T-helper 1 cell treated with Interleukin-12 subunit alpha and Interleukin-12 subunit beta and Interleukin-4 antibody, amounts not matched to agents 30 μg/mL and 1 μg/mL, for 36 hours (primary cell): Measurements from ENCODE around the gene F11R.
A peak's percentile ranks its signal among the peaks of the same experiment; 100 is the strongest.

Experiments used
- H3K27ac Mint-ChIP-seq: one replicate; pipeline ENCODE4 v1.8.0; 2021; ENCODE audit warnings: mild to moderate bottlenecking, mixed read lengths
- H3K27me3 Mint-ChIP-seq: one replicate; pipeline ENCODE4 v1.8.0; 2021; ENCODE audit warnings: low read depth, mixed read lengths
- H3K36me3 Mint-ChIP-seq: one replicate; pipeline ENCODE4 v1.8.0; 2021; ENCODE audit warnings: low read depth, mixed read lengths
- H3K4me1 Mint-ChIP-seq: one replicate; pipeline ENCODE4 v1.8.0; 2021; ENCODE audit warnings: low read depth, mixed read lengths
- H3K4me3 Mint-ChIP-seq: one replicate; pipeline ENCODE4 v1.8.0; 2021; ENCODE audit warnings: mild to moderate bottlenecking, moderate library complexity, mixed read lengths
- H3K9me3 Mint-ChIP-seq: one replicate; pipeline ENCODE4 v1.8.0; 2021; ENCODE audit warnings: mixed read lengths

The F11R gene

DNA sequence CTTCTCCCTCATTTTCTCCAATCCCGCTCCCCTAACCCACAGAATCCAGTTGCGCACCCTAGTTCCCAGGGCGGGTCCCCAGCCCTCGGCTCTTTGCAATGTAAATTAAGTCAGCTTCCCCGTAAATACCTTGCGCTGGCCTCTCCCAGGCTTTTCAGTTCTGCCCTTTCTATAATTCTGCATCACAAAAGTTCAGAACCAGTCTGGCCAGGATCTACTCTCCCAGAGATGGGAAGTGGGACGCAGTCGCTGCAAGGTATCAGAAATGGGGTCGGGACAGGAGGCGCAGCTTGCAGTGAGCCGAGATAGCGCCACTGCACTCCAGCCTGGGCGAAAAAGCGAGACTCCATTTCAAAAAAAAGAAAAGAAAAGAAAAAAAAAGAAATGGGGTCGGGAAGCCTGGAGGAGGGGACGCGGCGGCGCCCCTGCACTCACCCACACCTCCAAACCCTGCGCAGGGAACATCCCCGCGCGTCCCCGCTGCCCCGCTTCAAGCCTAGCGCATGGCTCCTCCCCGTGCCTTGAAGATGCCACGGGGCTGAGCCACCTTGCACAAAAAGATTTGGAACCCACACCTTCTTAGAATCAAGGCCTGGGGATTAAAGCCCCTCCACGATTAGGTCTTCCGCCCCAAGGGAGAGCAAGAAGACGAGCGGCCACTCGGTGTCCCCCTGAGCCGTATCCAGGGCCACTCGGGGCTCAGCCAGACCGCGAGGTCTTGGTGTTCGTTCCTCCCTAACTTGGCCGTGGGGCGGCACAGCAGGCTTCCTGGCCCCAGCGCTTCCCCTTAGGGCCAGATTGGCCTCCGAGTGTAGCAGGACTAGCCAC lies 39.2 kb downstream of the F11R start:
- Mint-ChIP-seq H3K27ac (no peak overlapping the region), H3K4me1 (peaks cover 3% of the 10 kb centered on the region), H3K9me3 (no peaks in the 10 kb centered on the region), H3K27me3 (peaks cover 35% of the 10 kb centered on the region), H3K4me3 (peak overlapping the region; percentile 60), H3K36me3 (no peaks in the 10 kb centered on the region)

GRCh38 chr1:160979286-160979685 lies 41.7 kb downstream of the F11R start:
- H3K9me3 Mint-ChIP-seq = no peaks in the 10 kb centered on the region
- H3K36me3 Mint-ChIP-seq = no peaks in the 10 kb centered on the region
- H3K4me1 Mint-ChIP-seq = peaks cover 3% of the 10 kb centered on the region
- peaks cover 37% of the 10 kb centered on the region for H3K27me3 Mint-ChIP-seq
- no peak overlapping the region for H3K27ac Mint-ChIP-seq
- no peak overlapping the region for H3K4me3 Mint-ChIP-seq

DNA sequence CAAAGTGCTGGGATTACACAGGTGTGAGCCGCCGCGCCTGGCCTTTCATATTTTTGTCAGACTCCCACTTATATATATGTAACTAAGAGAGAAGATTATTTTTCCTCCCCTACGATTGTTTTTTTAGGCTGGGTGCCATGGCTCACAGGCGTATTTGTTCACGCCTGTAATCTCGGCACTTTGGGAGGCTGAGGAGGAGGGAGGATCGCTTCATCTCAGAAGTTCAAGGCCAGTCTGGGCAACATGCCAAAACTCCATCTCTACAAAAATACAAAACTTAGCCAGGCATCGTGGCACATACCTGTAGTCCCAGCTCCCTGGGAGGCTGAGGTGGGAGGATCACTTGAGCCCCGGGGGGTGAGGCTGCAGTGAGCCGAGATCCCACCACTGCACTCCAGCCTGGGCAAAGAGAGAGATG lies 42.4 kb downstream of the F11R start:
- H3K9me3 Mint-ChIP-seq = no peaks in the 10 kb centered on the region
- no peak overlapping the region for H3K4me3 Mint-ChIP-seq
- no peak overlapping the region for H3K27ac Mint-ChIP-seq
- peaks cover 3% of the 10 kb centered on the region for H3K4me1 Mint-ChIP-seq
- H3K27me3 Mint-ChIP-seq = peaks cover 32% of the 10 kb centered on the region
- no peaks in the 10 kb centered on the region for H3K36me3 Mint-ChIP-seq

DNA sequence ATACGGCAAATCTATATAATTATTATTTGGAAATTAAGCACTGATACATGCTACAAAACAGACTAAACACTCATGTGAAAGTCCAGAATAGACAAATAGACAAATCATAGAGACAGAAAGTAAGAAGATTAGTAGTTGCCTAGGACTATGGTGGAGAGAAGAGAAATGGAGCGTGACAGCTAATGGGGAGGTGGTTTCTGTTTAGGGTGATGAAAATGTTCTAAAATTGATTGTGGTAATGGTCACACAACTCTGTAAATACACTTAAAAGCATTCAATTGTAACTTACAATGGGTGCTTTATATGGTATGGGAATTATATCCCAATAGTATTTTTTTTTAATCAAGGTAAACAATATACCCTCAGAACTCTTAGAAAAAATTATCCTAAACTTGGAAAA lies 45.9 kb downstream of the F11R start:
- Mint-ChIP-seq H3K4me3 (no peak overlapping the region), H3K27me3 (peaks cover 11% of the 10 kb centered on the region), H3K36me3 (no peaks in the 10 kb centered on the region), H3K9me3 (no peaks in the 10 kb centered on the region), H3K27ac (no peak overlapping the region), H3K4me1 (no peaks in the 10 kb centered on the region)

DNA sequence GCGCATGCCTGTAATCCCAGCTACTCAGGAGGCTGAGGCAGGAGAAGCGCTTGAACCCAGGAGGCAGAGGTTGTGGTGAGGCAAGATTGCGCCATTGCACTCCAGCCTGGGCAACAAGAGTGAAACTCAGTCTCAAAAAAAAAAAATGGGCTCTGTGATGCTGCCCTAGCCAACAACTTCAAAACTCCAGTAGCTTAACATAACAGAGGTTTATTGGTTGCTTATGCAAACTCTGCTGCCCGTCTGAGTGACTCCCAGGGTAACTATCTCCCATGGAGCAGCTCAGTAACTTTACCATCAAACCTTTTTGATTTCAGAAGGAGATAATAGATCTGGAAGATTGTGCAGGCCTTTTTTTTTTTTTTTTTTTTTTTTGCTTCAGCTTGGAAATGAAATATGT lies 47.5 kb downstream of the F11R start:
- no peak overlapping the region for H3K27ac Mint-ChIP-seq
- peaks cover 11% of the 10 kb centered on the region for H3K27me3 Mint-ChIP-seq

GRCh38 chr1:160972939-160973338 lies 48.0 kb downstream of the F11R start:
- Mint-ChIP-seq H3K36me3 (no peaks in the 10 kb centered on the region), H3K27ac (no peak overlapping the region), H3K27me3 (peaks cover 11% of the 10 kb centered on the region), H3K4me3 (no peak overlapping the region), H3K4me1 (no peaks in the 10 kb centered on the region), H3K9me3 (no peaks in the 10 kb centered on the region)

More for the DNA sequence above, 47.5 kb downstream of the F11R start:
- no peaks in the 10 kb centered on the region for H3K4me1 Mint-ChIP-seq
- H3K36me3 Mint-ChIP-seq = no peaks in the 10 kb centered on the region
- H3K9me3 Mint-ChIP-seq = no peaks in the 10 kb centered on the region
- H3K4me3 Mint-ChIP-seq = no peak overlapping the region

- Mint-ChIP-seq H3K4me3 (no peak overlapping the region), H3K36me3 (no peaks in the 10 kb centered on the region)
These were observed 49.3 kb downstream of the F11R start for GRCh38 chr1:160971618-160972056.

DNA sequence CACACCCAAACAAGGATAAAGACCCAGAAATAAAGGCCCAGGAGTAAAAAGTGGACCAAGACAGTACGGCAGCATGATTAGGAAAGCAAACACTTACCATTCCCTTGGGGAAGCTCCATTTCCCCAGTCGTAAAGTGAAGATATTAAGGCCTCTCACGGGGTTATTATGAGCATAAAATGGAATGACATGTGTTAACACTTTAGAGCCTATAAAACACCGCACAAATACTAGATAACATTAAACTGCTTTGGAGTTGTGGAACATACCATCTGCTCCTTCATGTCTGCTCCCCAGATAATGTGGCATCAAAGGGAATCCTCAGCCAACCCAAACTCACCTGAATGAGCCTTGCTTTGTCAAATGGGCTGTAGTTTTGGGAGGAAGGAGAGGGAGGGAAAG lies 57.4 kb downstream of the F11R start:
- no peaks in the 10 kb centered on the region for H3K9me3 Mint-ChIP-seq

More at GRCh38 chr1:160971618-160972056, 49.3 kb downstream of the F11R start:
- Mint-ChIP-seq H3K27me3 (peaks cover 15% of the 10 kb centered on the region), H3K9me3 (no peaks in the 10 kb centered on the region), H3K27ac (no peak overlapping the region), H3K4me1 (no peaks in the 10 kb centered on the region)

DNA sequence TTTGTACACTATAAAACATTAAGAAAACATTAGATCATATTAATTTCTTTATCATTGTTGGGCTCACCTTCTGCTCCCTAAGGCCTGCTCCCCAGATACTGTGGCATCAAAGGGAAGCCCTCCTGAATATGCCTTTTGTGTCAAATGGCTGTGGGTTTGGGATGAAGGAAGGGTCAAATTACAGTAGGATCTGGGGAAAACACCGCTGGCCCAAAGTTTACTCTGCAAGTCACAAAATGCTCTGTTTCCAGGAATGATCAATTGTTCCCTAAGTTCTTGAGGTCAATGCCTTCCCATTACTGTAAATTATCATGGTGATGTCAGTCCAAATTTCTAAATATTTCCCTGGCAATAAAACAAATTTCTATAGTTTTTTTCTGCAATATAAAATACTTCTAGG lies 59.5 kb downstream of the F11R start:
- no peak overlapping the region for H3K27ac Mint-ChIP-seq
- no peaks in the 10 kb centered on the region for H3K4me1 Mint-ChIP-seq
- H3K4me3 Mint-ChIP-seq = no peak overlapping the region
- H3K27me3 Mint-ChIP-seq = peaks cover 5% of the 10 kb centered on the region
- H3K9me3 Mint-ChIP-seq = no peaks in the 10 kb centered on the region
- H3K36me3 Mint-ChIP-seq = no peaks in the 10 kb centered on the region

More for the DNA sequence above, 57.4 kb downstream of the F11R start:
- no peak overlapping the region for H3K27ac Mint-ChIP-seq
- peaks cover 9% of the 10 kb centered on the region for H3K27me3 Mint-ChIP-seq
- H3K4me1 Mint-ChIP-seq = no peaks in the 10 kb centered on the region
- H3K4me3 Mint-ChIP-seq = no peak overlapping the region
- no peaks in the 10 kb centered on the region for H3K36me3 Mint-ChIP-seq

DNA sequence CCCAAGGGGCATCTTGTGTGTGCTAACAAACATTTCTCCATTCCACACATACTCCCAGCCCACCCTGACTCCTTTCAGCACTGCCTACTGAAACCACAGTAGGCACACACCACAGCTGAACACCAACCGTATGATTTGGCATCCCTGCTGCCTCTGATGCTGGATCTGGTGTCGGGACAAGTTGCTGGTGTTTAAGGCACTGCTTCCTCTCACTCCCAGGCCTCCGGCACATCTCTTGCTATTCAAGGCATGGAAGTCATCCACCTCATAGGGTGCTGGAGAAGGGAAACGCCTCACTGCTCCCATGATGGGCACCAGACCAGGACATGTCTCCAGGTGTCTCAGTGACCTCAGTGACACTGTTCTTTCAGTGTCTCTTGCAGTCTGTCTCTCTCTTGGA lies 64.0 kb downstream of the F11R start:
- H3K4me3 Mint-ChIP-seq = no peak overlapping the region
- H3K27ac Mint-ChIP-seq = no peak overlapping the region
- H3K9me3 Mint-ChIP-seq = no peaks in the 10 kb centered on the region
- H3K4me1 Mint-ChIP-seq = peaks cover 4% of the 10 kb centered on the region
- H3K27me3 Mint-ChIP-seq = peaks cover 5% of the 10 kb centered on the region
- H3K36me3 Mint-ChIP-seq = no peaks in the 10 kb centered on the region

DNA sequence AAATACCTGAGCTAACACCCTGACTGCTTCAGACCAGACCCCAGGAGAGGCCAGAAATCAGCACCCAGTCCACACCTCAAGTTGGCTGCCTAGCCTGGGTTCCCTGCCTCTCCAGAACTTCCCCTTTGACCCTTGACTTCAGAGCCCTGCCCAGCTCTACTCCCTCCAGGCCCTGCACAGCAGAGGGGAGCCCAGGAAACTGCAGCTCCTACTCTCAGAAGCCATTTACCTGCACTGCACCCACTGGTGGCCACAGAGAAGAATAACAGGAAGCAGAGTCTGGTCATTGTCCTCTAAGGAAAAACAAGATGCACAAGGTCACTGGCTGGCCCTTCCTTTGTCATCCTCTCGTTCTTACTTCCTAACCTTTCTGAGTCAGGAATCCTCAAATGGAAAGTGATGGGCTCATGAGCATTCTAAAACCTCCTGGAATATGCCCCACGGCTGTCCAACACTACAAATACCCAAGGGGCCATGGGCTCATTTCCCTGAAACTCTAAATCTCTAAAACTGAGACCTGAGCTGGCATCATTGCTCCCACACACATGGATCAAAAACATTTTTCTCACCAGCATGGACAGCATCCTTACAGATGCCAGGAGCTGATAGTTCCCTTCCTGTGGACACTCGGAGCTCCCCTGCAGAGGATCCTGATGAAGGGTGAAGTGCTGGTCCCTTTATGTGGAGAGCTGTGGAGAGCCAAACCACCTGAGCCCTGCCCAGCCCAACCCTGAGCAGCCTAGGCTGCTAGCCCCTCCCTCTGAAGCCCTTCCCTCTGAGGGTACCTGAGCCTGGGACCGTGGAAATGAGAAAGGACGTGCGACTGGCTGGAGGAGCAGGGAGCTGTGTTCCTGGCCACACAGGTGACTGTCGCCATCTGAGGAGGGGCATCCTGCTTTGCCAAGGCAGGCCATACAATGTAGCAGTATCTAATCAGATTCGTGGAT lies 66.5 kb downstream of the F11R start, which contains the start of gene ITLN2:
Gene ITLN2, minus strand, starts transcription at position 652 of the 947 bp plus-strand sequence. Its CDS starts 68 bp downstream, at position 584.
- H3K36me3 Mint-ChIP-seq = no peaks in the 10 kb centered on the region
- no peaks in the 10 kb centered on the region for H3K9me3 Mint-ChIP-seq
- H3K4me1 Mint-ChIP-seq = peaks cover 4% of the 10 kb centered on the region
- H3K27me3 Mint-ChIP-seq = no peaks in the 10 kb centered on the region
- no peak within 1 kb of the TSS for H3K27ac Mint-ChIP-seq
- no peak within 1 kb of the TSS for H3K4me3 Mint-ChIP-seq

GRCh38 chr1:160953030-160953429 lies 67.9 kb downstream of the F11R start:
- Mint-ChIP-seq H3K36me3 (no peaks in the 10 kb centered on the region), H3K4me1 (peaks cover 4% of the 10 kb centered on the region), H3K9me3 (no peaks in the 10 kb centered on the region), H3K4me3 (no peak overlapping the region), H3K27ac (no peak overlapping the region), H3K27me3 (no peaks in the 10 kb centered on the region)

DNA sequence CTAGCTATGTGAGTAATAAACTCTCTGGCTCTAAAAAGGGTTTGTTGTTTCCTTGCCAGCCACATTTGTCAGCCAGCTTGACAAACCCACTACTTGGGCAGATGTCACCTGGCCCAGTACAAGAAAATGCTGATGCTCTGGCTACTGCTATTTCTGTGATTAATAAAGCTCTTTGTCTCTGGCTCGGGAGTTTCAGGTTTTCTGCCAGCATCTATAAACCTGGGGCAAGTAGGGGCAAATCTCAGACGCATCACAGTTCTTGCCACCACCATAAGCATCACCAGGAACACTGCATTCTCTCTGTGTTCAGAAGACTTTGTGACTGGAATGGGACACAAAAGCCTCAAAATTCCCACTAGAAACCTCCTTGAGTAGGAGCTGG lies 68.8 kb downstream of the F11R start:
- Mint-ChIP-seq H3K27me3 (no peaks in the 10 kb centered on the region), H3K27ac (no peak overlapping the region), H3K4me1 (peaks cover 4% of the 10 kb centered on the region), H3K4me3 (no peak overlapping the region), H3K36me3 (no peaks in the 10 kb centered on the region), H3K9me3 (no peaks in the 10 kb centered on the region)

- Mint-ChIP-seq H3K4me1 (peaks cover 4% of the 10 kb centered on the region), H3K9me3 (no peaks in the 10 kb centered on the region), H3K4me3 (no peak overlapping the region), H3K36me3 (no peaks in the 10 kb centered on the region), H3K27me3 (no peaks in the 10 kb centered on the region), H3K27ac (no peak overlapping the region)
These were observed 69.4 kb downstream of the F11R start for GRCh38 chr1:160951443-160952128.
